Activated CD8-positive, alpha-beta T cell treated with anti-CD3 and anti-CD28 coated beads for 36 hours (primary cell): ENCODE data around the gene RAI1. TPM values are rescaled to one million over a fixed set of nuclear protein-coding genes. Genes with fewer than 3 reads are reported as not detected.

Experiments
- ATAC-seq: fragments of 200-7000 bp; cut with Tn5 transposase; one replicate; pipeline ENCODE4 v1.10.0; 2021; ENCODE audit warnings: mild to moderate bottlenecking, moderate library complexity
- CTCF ChIA-PET: fragments of 350-600 bp; sonication (Branson Sonifier 250); formaldehyde crosslinking; loops from one replicate; lab custom pipeline; 2021; ENCODE audit warnings: antibody characterized with exemption; lab: Charles Lee
- POLR2A ChIA-PET: fragments of 350-600 bp; sonication (Branson Sonifier 250); formaldehyde crosslinking; loops from one replicate; lab custom pipeline; 2021; ENCODE audit warnings: antibody characterized with exemption; lab: Charles Lee
- DNase-seq: peaks from one replicate; pipeline ENCODE4 v3.0.0-alpha.2; 2020
- H3K27ac Mint-ChIP-seq: one replicate; pipeline ENCODE4 v1.8.0; 2021; ENCODE audit warnings: mild to moderate bottlenecking, mixed read lengths
- H3K27me3 Mint-ChIP-seq: one replicate; pipeline ENCODE4 v1.8.0; 2021; ENCODE audit warnings: mixed read lengths
- H3K36me3 Mint-ChIP-seq: one replicate; pipeline ENCODE4 v1.8.0; 2021; ENCODE audit warnings: low read depth, mixed read lengths
- H3K4me1 Mint-ChIP-seq: one replicate; pipeline ENCODE4 v1.8.0; 2021; ENCODE audit warnings: low read depth, mixed read lengths
- H3K4me3 Mint-ChIP-seq: one replicate; pipeline ENCODE4 v1.8.0; 2021; ENCODE audit warnings: mild to moderate bottlenecking, moderate library complexity, mixed read lengths
- H3K9me3 Mint-ChIP-seq: one replicate; pipeline ENCODE4 v1.8.0; 2021; ENCODE audit warnings: mixed read lengths
- CTCF ChIP-seq: fragments of 200-600 bp; IDR thresholded peaks from one replicate; pipeline ENCODE4 v1.8.0; 2022; ENCODE audit warnings: antibody characterized with exemption, mild to moderate bottlenecking
- intact Hi-C: fragments of 100-400 bp; cut with micrococcal nuclease; formaldehyde crosslinking; loops from one replicate; pipeline ENCODE4 v1.10.0; 2022
- total RNA-seq, 2 experiments: library from RNA; stranded (reverse); gene quantifications; one replicate each; pipeline ENCODE4 v1.2.3, GENCODE V29; 2021

The RAI1 gene
- total RNA-seq, 2 experiments from 2014 or later: 18.1 to 20.3 TPM

- CTCF ChIA-PET: interaction anchor here (0.8 to 4.7 kb wide), 4 partner anchors 12 to 167 kb away, joined by 3 to 22 read pairs (median 3); no protein-coding TSS in a partner anchor
- H3K36me3 Mint-ChIP-seq: no peaks in the 10 kb centered on the region
- TF ChIP-seq CTCF: no peak
- peaks cover 79% of the 10 kb centered on the region for H3K4me1 Mint-ChIP-seq
- intact Hi-C loops: loop anchor here (10.0 kb wide), 1 partner anchor 340 kb away; the partner anchor contains the start of genes ATPAF2 and GID4
- POLR2A ChIA-PET: interaction anchor here (0.6 to 6.8 kb wide), 11 partner anchors 11 to 160 kb away, joined by 3 to 52 read pairs (median 3); partner anchors contain the start of gene RAI1
- H3K4me3 Mint-ChIP-seq: peak overlapping the region; percentile 83
- H3K9me3 Mint-ChIP-seq: no peaks in the 10 kb centered on the region
- ATAC-seq (peak; percentile 72), DNase-seq (peak; percentile 78)
- H3K27me3 Mint-ChIP-seq: no peaks in the 10 kb centered on the region
- peak overlapping the region; percentile 92 for H3K27ac Mint-ChIP-seq
Measured at GRCh38 chr17:17694169-17695081, 13.2 kb downstream of the RAI1 start.

- Mint-ChIP-seq H3K36me3 (no peaks in the 10 kb centered on the region), H3K4me1 (peaks cover 73% of the 10 kb centered on the region), H3K27ac (peak overlapping the region; percentile 92), H3K4me3 (peak overlapping the region; percentile 83), H3K9me3 (no peaks in the 10 kb centered on the region), H3K27me3 (no peaks in the 10 kb centered on the region)
- DNase-seq (peak; percentile 50), ATAC-seq (peak; percentile 8)
- CTCF ChIA-PET: interaction anchor here (1.2 kb wide), 1 partner anchor 12 kb away, joined by 3 read pairs; no protein-coding TSS in a partner anchor
- no peak for TF ChIP-seq CTCF
- POLR2A ChIA-PET: interaction anchor here (1.2 to 6.8 kb wide), 6 partner anchors 12 to 156 kb away, joined by 3 to 52 read pairs (median 4); partner anchors contain the start of gene RAI1
- intact Hi-C loops: loop anchor here (10.0 kb wide), 1 partner anchor 339 kb away; the partner anchor contains the start of genes ATPAF2 and GID4
Measured at GRCh38 chr17:17696085-17696484, 14.8 kb downstream of the RAI1 start.

GRCh38 chr17:17696882-17697633 is 15.8 kb downstream of the RAI1 start:
- no peak for ATAC-seq
- ChIA-PET CTCF (no interaction called here), POLR2A (interaction anchor here (0.9 kb wide), 1 partner anchor 159 kb away, joined by 3 read pairs; no protein-coding TSS in a partner anchor)
- Mint-ChIP-seq H3K4me1 (peaks cover 68% of the 10 kb centered on the region), H3K4me3 (no peak overlapping the region), H3K9me3 (no peaks in the 10 kb centered on the region), H3K27ac (peak overlapping the region; percentile 30), H3K36me3 (no peaks in the 10 kb centered on the region), H3K27me3 (no peaks in the 10 kb centered on the region)
- intact Hi-C loops: loop anchor here (10.0 kb wide), 1 partner anchor 338 kb away; the partner anchor contains the start of genes ATPAF2 and GID4
- no peak for DNase-seq
- no peak for TF ChIP-seq CTCF

- intact Hi-C loops: loop anchor here (10.0 kb wide), 1 partner anchor 336 kb away; the partner anchor contains the start of genes ATPAF2 and GID4
- no peak overlapping the region for H3K4me3 Mint-ChIP-seq
- POLR2A ChIA-PET: no interaction called here
- H3K36me3 Mint-ChIP-seq: no peaks in the 10 kb centered on the region
- CTCF ChIA-PET: no interaction called here
- ATAC-seq (no peak), DNase-seq (peak; percentile 33)
- no peak for TF ChIP-seq CTCF
- no peaks in the 10 kb centered on the region for H3K27me3 Mint-ChIP-seq
- H3K9me3 Mint-ChIP-seq: no peaks in the 10 kb centered on the region
- H3K27ac Mint-ChIP-seq: no peak overlapping the region
- peaks cover 58% of the 10 kb centered on the region for H3K4me1 Mint-ChIP-seq
Measured at GRCh38 chr17:17698371-17698770, 17.1 kb downstream of the RAI1 start.
